ENCODE results near the gene CELF1.
"Not testable (repeated sequence)": the region's sequence is repeated elsewhere in the genome, so short reads cannot be mapped to it uniquely, and the experiment has no call there.

Gene CELF1

DNA sequence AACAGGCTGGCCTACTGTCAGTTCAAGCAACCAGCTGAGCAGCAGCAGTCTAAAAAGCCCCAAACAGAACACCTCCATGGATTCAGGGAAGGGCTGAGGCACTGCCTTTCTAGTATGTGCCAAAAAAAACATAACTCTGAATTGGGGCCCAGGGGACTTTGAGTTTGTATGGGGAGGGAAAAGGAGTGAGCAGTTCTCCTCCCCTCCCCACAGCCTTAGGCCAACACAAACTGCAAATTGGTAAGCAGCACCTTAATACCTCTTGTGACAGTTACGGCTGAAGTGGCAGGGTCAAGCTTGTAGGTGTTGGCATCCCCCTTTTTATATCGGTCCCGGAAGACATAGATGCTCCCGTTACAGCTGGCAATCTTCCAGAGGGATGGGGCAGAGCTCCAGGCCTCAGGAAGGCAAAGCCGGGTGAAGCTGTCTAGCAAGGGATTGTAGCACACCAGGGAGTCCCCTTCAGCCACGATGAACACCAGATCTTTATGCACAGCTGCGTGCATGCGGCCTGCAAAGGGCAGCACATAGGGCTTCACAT, 19.9 kb upstream of the CELF1 start:
- no peak for DNase-seq

- no peak for DNase-seq
Observed at GRCh38 chr11:47571895-47572294, 19.0 kb upstream of the CELF1 start.

- no peak for DNase-seq
Observed at GRCh38 chr11:47571357-47571729, 18.4 kb upstream of the CELF1 start.

- no peak for DNase-seq
Observed at GRCh38 chr11:47570651-47571356, 17.9 kb upstream of the CELF1 start.

DNA sequence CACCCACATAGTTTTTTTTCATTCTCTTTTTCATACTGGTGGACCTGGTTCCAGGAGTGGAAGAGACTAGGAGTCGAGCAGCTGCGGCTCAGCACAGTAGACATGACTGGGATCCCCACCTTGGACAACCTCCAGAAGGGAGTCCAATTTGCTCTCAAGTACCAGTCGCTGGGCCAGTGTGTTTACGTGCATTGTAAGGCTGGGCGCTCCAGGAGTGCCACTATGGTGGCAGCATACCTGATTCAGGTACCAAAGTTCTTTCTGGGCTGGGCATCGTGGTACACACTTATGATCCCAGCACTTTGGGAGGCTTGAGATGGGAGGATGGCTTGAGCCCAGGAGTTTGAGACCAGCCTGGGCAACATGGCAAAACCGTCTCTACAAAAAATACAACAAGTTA, 16.7 kb upstream of the CELF1 start:
- DNase-seq = no peak

DNA sequence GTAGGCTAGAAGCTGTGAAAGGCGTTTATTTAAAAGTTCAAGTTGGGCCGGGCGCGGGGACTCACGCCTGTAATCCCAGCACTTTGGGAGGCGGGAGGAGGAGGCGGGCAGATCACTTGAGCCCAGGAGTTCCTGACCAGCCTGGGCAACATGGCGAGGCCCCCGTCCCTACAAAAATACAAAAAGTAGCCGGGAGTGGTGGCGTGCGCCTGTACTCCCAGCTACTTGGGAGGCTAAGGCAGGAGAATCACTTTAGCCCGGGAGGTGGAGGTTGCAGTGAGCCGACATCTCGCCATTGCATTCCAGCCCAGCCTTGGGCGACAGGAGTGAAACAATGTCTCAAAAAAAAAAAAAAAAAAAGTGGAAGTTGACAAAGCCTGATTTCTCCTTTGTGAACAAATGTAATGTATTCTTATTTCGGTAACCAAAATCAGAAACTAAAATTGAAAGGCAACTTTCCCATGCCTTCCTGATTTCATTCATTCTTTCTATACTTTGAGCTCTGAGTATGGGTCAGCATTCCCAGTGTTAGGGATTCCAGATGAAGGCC, 13.3 kb upstream of the CELF1 start:
- no peak for DNase-seq

DNA sequence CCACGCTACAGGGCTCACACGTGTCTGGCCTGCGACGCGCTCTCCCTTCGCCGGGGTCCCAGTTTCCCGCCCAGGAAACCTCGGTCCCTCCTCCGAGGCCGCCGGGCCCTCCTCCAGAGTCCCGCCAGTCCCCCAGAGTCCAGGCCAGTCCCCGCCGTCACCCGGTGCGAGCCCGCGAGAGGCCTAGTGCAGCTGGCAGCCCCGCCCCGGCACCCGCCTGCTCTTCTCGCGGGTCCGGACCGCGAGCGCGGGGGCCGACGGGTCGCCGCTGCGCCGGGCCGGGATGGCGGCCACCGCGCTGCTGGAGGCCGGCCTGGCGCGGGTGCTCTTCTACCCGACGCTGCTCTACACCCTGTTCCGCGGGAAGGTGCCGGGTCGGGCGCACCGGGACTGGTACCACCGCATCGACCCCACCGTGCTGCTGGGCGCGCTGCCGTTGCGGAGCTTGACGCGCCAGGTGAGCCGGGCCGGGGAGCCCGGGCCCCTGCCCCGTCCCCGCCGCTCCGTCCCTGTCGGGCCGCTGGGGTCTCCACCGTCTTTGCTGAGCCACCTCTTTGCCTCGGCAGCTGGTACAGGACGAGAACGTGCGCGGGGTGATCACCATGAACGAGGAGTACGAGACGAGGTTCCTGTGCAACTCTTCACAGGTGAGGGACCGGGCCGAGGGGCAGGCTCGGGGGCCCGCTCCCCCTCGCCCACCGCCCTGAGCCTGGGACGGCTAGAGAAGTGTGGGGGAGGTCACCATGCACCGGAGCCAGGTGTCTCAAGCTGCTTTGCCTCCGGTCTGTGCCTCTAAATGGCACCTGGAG, 12.6 kb upstream of the CELF1 start, which contains the start of gene PTPMT1:
Gene PTPMT1 (plus strand): TSS at position 260 of the 809 bp plus-strand sequence. CDS start 24 bp downstream, at position 284.
- peak; percentile 54 for DNase-seq

DNA sequence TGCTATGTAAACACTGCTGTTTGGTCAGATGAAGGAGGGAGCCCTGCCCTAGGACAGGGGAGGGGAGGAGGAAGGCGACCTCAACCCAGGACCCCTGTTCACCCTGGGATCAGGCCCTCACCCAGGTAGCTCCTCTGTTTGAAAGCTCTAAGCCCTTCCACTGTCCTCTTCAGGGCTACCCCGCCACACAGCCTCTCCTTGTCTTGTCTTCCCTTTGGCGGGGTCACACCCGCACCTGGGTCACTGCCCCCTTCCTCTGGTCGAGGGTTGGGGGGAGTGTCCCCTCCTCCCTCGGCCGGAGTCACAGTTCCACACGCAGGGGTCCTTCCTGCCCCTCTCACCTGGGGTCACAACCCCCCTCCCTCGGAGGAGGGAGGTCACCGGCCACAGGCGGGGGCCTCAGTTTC, 12.0 kb upstream of the CELF1 start:
- no peak for DNase-seq

GRCh38 chr11:47564366-47564765, 11.4 kb upstream of the CELF1 start:
- not testable (repeated sequence) for DNase-seq

GRCh38 chr11:47562393-47562792, 9.5 kb upstream of the CELF1 start:
- not testable (repeated sequence) for DNase-seq

GRCh38 chr11:47560426-47560825, 7.5 kb upstream of the CELF1 start:
- no peak for DNase-seq

- no peak for DNase-seq
Observed at GRCh38 chr11:47558695-47559094, 5.8 kb upstream of the CELF1 start.

DNA sequence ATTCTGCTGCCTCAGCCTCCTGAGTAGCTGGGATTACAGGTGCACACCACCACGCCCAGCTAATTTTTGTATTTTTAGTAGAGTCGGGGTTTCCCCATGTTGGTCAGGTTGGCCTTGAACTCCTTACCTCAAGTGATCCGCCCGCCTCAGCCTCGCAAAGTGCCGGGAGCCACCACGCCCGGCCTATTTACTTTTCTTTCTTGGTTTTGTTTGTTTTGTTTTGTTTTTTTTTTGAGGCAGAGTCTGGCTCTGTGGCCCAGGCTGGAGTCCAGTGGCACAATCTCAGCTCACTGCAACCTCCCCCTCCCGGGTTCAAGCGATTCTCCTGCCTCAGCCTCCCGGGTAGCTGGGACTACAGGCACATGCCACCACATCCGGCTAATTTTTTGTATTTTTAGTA, 4.1 kb upstream of the CELF1 start:
- not testable (repeated sequence) for DNase-seq

DNA sequence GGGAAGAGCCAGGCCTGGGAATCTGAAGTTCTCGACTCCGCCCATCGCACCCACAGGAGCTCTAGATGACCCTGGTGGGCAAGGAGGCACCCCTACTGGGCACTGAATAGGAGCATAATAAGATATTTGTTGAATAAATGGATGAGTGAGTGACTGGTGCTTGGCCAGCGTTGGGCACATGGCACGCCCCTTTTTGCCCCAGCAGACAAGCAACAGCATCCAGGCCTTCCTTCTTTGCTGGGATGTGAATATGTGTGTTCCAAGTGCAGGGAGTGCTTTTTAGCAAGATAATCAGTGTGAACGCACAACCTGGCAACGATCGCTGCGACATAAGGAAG, 443 bp upstream of the CELF1 start:
- DNase-seq = no peak

GRCh38 chr11:47552056-47552565, 821 bp downstream of the CELF1 start:
- peak; percentile 15 for DNase-seq

GRCh38 chr11:47551086-47551485, 1.8 kb downstream of the CELF1 start:
- DNase-seq = no peak

GRCh38 chr11:47550288-47551047, 2.5 kb downstream of the CELF1 start:
- DNase-seq = no peak

DNA sequence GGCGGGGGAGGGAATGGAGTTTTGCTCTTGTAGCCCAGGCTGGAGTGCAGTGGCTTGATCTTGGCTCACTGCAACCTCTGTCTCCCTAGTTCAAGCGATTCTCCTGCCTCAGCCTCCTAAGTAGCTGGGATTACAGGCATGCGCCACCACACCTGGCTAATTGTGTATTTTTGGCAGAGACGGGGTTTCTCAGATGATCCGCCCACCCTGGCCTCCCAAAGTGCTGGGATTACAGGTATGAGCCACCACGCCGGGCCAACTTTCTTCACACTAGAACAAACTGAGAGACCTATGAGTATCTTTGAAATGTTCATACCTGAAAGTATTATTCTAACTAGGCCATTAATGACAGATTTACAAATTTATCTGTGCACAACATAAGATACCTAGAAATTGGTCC, 6.7 kb downstream of the CELF1 start:
- DNase-seq = not testable (repeated sequence)

DNA sequence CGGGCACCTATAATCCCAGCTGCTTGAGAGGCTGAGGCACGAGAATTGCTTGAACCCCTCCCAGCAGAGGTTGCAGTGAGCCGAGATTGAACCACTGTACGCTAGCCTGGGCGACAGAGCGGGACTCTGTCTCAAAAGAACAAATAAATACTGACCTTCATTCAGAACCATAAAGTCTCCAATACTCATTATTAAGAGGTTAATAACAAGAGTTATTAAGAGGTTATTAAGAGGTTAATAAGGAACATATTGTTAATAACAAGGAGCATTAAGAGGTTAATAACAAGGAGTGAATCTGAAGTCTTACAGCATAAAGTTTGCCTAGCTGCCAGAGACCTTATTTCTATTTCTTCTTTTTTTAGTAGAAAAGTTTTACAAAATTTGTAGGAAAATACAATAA, 7.6 kb downstream of the CELF1 start:
- no peak for DNase-seq

GRCh38 chr11:47541070-47541469, 11.9 kb downstream of the CELF1 start:
- DNase-seq = no peak

GRCh38 chr11:47539681-47540039, 13.3 kb downstream of the CELF1 start:
- DNase-seq = no peak

- no peak for DNase-seq
Observed at GRCh38 chr11:47538741-47539565, 14.0 kb downstream of the CELF1 start.
